ENCODE data around the gene ATP6AP1.

Gene ATP6AP1

DNA sequence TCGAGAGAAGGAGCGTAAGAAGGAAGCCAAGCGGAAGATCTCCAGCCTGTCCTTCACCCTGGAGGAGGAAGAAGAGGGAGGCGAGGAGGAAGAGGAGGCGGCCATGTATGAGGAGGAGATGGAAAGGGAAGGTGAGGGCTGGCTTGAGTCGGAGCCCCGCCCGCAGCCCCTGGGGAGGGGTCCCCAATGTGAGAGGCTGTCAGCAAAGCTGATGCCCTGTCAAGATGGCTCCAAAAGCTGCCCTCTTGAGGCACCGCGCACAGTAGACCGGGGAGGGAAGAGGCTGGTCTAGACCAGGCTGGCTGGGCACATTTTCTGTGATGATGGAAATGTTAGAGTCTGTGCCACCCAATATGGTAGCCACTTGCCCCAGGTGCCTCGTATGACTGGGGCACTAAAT is 18.0 kb downstream of the ATP6AP1 start:
- H3K27ac ChIP-seq = no peak overlapping the region
- H3K4me1 ChIP-seq (ENCODE audit: control insufficient read depth in 1 of 2, insufficient read depth in 1 of 2, low read depth in 1 of 2, low read length in 1 of 2) = peaks cover 12 to 14% of the 10 kb centered on the region in 2 experiments
- peaks cover 44% of the 10 kb centered on the region for H3K36me3 ChIP-seq
- H3K4me3 ChIP-seq (ENCODE audit: low read depth in 1 of 2, low read length in 1 of 2) = no peak overlapping the region
- no peaks in the 10 kb centered on the region for H3K27me3 ChIP-seq
- no peaks in the 10 kb centered on the region for H3K9me3 ChIP-seq
- TF ChIP-seq CTCF (IDR thresholded peaks at IDR 0.05) = no peak

GRCh38 chrX:154448484-154448883 is 20.0 kb downstream of the ATP6AP1 start:
- H3K4me1 ChIP-seq (ENCODE audit: control insufficient read depth in 1 of 2, insufficient read depth in 1 of 2, low read depth in 1 of 2, low read length in 1 of 2) = peaks cover 10 to 12% of the 10 kb centered on the region in 2 experiments
- no peak for TF ChIP-seq CTCF (IDR thresholded peaks at IDR 0.05)
- H3K4me3 ChIP-seq (ENCODE audit: low read depth in 1 of 2, low read length in 1 of 2) = no peak overlapping the region
- H3K9me3 ChIP-seq = no peaks in the 10 kb centered on the region
- no peaks in the 10 kb centered on the region for H3K27me3 ChIP-seq
- H3K36me3 ChIP-seq = peaks cover 27% of the 10 kb centered on the region
- no peak overlapping the region for H3K27ac ChIP-seq

- no peak for TF ChIP-seq CTCF (IDR thresholded peaks at IDR 0.05)
- Histone ChIP-seq H3K36me3 (peaks cover 27% of the 10 kb centered on the region), H3K4me3 (ENCODE audit: low read depth in 1 of 2, low read length in 1 of 2) (no peak overlapping the region), H3K9me3 (no peaks in the 10 kb centered on the region), H3K4me1 (ENCODE audit: control insufficient read depth in 1 of 2, insufficient read depth in 1 of 2, low read depth in 1 of 2, low read length in 1 of 2) (peaks cover 5 to 7% of the 10 kb centered on the region in 2 experiments), H3K27me3 (no peaks in the 10 kb centered on the region), H3K27ac (no peak overlapping the region)
Measured at GRCh38 chrX:154449618-154450017, 21.1 kb downstream of the ATP6AP1 start.

- Histone ChIP-seq H3K36me3 (peaks cover 27% of the 10 kb centered on the region), H3K9me3 (no peaks in the 10 kb centered on the region), H3K27me3 (no peaks in the 10 kb centered on the region), H3K4me3 (ENCODE audit: low read depth in 1 of 2, low read length in 1 of 2) (no peak overlapping the region), H3K27ac (no peak overlapping the region), H3K4me1 (ENCODE audit: control insufficient read depth in 1 of 2, insufficient read depth in 1 of 2, low read depth in 1 of 2, low read length in 1 of 2) (peaks cover 0 to under 1% of the 10 kb centered on the region in 2 experiments)
- no peak for TF ChIP-seq CTCF (IDR thresholded peaks at IDR 0.05)
Measured at GRCh38 chrX:154450312-154450711, 21.8 kb downstream of the ATP6AP1 start.

DNA sequence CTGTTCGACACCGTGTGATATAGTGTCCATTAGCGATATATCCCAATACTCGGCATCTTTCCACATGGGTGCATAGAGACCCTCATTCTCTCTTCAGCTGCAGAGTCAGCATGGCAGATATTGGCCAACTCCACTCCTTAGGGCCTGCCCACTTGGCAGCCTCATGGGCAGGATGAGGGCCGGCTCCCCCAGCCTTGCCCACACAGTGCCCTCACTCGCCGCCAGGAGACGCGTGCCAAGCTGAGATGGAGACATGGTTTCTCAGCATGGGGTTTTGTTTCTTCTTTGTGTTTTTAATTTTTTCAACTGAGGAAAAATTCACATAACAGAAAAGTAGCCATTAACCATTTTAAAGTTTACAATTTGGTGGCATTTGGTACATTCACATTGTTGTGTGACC is 24.3 kb downstream of the ATP6AP1 start:
- peaks cover 27% of the 10 kb centered on the region for H3K36me3 ChIP-seq

More for the DNA sequence above, 24.3 kb downstream of the ATP6AP1 start:
- no peak overlapping the region for H3K4me3 ChIP-seq (ENCODE audit: low read depth in 1 of 2, low read length in 1 of 2)
- peaks cover 0 to 4% of the 10 kb centered on the region in 2 experiments for H3K4me1 ChIP-seq (ENCODE audit: control insufficient read depth in 1 of 2, insufficient read depth in 1 of 2, low read depth in 1 of 2, low read length in 1 of 2)
- no peak overlapping the region for H3K27ac ChIP-seq
- no peak for TF ChIP-seq CTCF (IDR thresholded peaks at IDR 0.05)
- H3K9me3 ChIP-seq = no peaks in the 10 kb centered on the region
- peaks cover 11% of the 10 kb centered on the region for H3K27me3 ChIP-seq

Measured in neutrophil (primary cell).